Activated T-helper 1 cell treated with Interleukin-2 at 50 U/mL for 16 hours (primary cell): Measurements from ENCODE around the gene RAI1.

Experiments
- DNase-seq: peaks from one replicate; pipeline ENCODE4 v3.0.0-alpha.2; 2020; ENCODE audit warnings: low read depth

The RAI1 gene

DNA sequence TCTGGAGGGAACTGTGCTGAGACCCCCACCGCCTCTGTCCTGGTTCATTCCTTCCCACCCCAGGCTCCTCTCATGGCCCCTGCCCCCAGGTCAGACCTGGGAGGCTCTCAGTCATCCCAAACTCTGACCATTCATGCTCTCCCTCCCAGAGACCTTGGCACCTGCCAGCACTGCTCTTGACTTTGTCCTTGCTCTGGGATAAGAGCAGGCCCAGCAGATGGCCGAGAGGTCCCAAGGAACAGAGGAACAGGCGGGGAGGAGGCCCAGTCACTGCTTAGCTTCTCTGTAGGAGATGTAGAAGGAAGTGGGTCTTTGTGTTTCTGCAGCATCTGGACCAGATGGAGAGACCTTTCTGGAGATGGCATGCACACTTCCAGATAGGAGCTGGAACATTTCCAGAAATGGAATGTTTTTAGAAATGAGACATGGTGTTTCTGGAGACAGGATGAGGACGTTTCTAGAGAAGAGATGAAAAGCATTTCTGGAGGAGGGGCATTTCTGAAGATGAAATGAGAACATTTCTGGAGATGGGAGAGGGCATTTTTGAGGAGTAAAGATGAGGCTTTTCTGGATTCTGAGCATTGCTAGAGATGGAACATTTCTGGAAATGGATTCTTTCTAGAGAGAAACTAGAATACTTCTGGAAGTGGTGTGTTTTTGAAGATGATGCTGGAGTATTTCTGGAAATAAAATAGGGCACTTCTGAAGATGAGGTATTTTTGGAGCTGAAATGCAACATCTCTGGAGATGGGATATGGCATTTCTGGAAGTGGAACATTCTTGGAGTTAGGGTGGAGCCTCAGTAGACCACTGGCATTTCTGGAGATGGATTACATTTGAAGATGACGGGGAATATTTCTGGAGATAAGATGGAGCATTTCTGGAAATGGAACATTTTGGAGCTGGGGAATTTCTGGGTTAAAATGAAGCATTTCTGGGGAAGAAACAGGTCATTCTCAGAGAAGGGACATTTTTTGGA, 55.2 kb downstream of the RAI1 start:
- DNase-seq: no peak

- DNase-seq: no peak
Measured at GRCh38 chr17:17737961-17738894, 57.0 kb downstream of the RAI1 start.

GRCh38 chr17:17738901-17739300, 57.6 kb downstream of the RAI1 start:
- no peak for DNase-seq

DNA sequence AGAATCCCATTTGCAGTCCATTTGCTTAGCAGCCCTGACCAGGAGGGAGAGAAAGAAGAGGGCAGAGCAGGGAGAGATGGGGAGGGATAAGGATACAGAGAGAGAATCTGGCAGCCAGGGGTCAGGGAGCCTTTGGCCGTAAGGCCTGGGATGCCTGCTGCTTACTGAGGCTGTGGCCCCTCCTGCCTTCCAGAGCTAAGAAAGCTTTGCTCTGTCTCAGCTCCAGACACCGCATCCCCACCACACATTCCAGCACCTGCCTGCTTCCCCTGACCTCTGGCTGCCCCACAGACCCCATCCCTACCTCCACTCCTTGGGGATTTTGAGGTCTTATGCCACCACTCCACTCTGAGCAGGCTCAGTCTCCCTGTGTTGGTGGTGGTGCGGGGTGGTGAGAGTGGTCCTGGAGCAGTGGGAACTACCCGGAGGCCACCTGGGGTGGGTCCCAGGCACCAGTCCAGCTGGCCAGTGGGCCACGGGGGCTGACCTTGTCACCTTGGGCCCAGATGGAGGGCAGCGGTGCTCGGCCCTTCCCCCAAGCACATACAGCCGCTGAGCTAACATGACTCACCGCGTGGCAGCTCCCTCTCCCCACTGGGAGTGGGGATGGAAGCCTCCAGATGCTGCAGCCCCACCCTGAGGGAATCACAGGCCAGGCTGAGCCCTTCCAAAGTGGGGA, 58.3 kb downstream of the RAI1 start:
- DNase-seq: no peak

DNA sequence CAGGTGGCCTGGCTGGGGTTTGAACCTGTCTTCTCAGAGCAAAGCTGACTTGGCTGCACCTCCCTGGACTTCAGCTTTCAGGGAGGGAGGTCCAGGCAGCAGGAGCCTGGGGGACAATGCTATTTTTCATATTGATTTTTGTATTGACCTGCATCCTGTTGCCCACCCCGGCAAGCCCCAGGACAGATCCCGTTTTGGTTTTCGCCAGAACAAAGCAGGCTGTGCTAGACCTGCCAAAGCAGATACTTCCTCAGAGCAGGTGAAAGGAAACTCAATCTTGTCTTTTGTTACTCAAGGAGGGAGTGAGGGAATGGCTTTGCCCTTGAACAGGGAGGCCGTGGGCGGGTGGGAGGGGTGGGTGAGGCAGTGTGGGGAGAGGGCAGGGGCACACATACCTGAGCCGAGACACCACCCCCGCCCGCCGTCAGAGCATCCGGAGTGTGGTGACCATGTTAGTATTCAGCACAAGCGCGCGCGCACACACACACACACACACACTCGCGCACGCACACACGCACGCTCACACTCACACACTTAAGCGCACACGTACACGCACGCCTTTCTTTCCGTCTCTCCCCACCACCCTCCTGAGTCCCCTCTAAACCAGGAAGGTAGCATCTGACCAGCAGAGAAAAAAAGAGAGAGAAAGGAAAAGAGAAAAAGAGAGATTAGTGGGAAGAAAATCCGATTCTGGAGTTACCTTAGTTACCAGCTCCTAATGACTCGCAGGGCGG, 59.5 kb downstream of the RAI1 start:
- DNase-seq: peak; percentile 33

DNA sequence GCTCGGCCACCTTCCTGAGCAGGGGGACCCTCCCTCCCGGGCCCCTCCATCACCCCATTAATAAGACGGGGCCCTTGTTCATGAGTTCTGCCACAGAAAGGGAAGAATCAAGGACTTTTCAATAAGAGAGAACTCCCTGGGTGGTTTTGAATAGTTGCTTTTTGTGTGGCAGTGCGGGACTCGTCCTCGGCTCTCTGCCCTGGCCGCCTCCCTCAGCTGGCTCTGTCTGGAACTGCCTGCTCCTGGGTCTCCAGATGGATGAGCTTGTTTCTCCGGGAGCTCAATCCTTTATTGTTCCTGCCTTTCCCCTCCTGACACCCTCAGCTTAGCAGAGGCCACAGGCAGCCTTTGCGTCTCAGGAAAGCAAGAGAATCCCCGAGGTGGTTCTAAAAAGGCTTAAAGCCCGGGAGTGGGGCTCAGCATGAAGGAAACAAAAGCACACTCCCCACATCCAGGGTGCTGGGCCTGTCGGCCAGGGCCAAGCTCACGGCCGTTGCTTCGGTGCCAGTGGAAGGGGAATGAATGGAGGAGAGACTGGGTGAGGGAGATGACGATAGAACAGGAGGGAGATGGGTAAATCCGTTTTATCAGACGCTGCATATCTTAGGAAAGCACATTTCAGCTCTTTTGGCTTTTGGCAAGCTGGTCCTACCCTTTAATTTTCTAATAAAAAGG, 60.2 kb downstream of the RAI1 start:
- no peak for DNase-seq

DNA sequence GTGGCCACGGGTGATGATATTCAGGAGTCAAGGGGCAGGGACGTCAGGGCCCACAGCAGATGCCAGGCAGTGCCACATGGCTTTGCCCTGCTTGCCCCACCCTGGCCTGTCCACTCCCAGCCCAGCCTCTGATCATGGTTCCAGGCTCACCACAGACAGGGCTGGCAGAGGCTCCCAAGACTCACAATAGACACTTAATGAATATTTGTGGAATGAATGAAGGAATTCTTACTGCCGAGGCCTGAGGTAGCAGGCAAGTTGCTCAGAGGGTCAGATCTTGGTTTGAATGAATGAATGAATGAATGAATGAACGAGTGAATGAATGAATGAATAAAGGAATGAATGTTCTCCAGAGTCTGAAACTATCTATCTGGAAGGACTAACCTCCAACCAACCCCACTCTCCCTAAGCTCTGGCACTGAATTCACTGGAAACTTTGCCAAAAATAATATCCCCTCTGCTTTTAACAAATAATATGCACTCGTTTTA, 60.9 kb downstream of the RAI1 start:
- DNase-seq: no peak

- DNase-seq: no peak
Measured at GRCh38 chr17:17742688-17743390, 61.6 kb downstream of the RAI1 start.

DNA sequence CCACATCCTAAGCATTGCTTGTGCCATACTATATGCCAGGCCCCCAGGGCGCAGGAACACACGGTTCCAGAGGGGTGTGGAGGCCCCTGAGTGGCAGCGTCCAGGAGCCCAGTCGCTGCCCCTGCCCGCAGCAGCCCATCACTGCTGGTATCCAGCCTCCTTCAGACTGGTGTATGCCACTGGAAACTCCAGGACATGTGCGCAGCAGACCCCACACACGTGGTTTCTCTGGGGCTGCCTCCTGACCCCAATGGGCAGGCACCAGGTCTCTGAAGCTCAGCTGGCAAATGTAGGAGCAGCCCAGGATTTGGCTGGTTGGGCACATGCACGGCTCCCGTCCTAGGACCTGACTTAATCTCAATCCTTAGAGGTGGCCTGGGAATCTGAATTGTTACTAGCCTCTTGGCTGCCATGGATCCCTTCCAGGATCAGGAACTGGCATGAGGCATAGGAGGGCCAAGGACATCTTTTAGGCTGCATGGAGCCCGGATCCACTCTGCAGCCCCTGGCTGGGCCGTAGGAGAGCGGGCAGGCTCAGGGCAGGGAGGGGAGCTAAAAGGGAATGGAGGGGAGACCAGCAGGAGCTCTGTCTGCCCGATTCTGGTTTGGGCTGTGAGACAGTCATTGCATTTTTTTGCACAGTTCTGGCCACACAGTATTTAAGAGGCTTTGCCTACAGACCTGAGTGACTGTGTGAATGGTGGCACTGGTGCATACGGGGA, 62.3 kb downstream of the RAI1 start:
- no peak for DNase-seq

GRCh38 chr17:17744116-17744515, 62.9 kb downstream of the RAI1 start:
- no peak for DNase-seq

DNA sequence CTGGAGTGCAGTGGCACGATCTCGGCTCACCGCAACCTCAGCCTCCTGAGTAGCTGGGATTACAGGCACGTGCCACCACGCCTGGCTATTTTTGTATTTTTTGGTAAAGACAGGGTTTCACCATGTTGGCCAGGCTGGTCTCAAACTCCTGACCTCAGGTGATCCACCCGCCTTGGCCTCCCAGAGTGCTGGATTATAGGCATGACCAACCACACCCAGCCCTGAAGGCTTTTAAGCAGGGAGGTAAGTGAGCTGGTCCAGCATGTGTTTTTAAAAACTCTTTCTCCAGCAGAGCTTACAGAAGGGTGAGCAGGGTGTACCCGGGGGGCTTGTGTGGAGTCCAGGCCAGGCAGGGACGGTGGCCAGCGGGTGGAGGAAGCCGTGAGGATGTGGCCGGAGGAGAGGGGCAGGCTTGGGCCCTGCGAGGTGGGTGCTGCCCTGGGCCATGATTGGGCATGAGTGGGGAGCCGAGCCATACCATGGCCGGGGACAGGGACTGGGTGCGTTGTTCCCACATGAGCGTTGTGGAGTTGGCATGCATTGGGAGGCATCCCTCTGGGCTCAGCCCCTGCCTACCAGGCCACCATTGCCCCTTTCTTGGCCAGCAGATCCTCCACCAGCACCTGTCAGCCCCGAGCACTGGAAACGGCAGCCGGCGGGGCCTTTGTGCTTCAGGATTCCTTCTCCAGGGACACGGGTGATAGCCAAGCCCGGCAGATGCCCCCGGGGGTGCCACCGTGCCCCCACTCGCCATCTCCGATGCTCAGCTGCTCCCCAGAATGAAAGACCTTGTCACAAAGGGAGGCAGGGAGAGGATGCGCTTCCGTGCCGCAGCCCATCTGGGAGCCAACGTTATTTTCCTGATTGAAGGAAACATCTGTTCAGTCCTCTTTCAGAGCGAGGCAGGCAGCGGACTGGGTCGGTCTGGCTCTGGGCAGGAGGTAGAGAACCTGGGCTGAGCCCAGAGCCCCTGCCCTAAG, 64.5 kb downstream of the RAI1 start:
- no peak for DNase-seq

DNA sequence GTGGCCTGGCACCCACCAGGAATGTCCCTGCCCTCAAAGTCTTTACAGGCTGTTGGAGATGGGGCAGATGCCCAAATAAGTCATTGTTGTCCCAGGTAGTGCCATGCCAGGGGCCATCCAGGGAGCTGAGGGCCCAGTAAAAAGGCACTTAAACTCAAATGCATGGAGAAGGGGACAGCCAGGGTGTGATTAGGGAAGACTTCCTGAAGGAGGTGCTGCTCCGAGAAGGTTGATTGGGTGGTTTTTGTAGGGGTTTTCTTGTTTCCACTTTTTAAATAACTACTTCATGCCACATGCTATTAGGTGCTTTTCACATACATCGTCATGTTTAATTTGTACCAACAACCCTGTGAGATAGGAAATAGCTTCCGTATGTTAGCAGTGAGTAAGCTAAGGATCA, 66.9 kb downstream of the RAI1 start:
- no peak for DNase-seq

- DNase-seq: no peak
Measured at GRCh38 chr17:17748604-17749003, 67.3 kb downstream of the RAI1 start.

GRCh38 chr17:17749025-17749772, 67.9 kb downstream of the RAI1 start:
- no peak for DNase-seq

- DNase-seq: no peak
Measured at GRCh38 chr17:17749921-17750320, 68.7 kb downstream of the RAI1 start.

DNA sequence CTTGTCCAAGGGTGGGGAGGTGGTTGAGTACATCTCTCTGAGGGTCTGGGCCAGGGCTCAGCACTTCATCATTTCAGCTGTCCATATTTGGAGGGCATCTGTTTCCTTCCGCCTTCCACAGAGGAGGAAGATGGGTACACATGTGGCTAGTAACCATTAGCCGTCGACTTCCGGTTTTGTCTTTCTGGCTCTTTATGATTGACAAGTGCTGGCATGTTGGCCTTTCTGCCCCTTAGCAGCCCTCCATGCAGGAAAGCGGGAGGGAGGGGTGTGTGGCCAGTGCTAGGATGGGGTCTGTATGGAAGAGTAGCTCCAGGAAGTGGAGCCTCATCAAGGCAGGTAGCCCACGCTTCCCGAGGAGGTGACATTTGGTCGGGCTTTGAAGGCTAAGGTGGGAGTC, 69.6 kb downstream of the RAI1 start:
- no peak for DNase-seq

DNA sequence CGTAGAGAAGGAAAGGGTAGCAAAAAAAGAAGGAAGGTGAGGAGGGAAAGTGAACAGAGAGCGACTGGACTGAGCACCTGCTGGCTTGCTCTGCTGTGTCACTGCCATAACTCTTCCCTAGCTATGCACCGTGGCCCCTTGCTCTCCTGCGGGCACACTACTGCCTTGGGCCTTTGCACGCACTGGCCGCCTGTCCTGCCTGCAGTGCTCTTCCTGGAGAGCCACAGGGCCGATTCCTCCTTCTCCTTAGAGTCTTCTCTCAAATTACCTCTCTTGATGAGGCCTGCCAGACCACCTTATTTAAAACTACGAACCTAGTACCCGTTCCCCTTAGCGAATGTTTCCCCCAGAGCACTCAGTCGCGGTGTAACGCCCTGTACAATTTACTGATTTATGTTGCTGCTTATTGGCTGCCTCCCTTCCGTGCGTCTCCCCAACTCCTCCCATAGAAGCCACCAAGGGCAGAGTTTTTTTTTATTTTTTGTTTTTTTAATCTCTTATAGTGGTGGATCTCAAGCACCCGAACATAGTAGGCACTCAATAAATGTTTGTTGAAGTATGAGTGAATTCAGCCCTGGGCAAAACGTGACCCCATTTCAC, 70.3 kb downstream of the RAI1 start:
- DNase-seq: peak; percentile 13
